NOMO-1 treated with DMSO at 0.1 percent for 48 hours (cell line): ENCODE results near the gene SLC25A41.

Experiments used
- DNase-seq: peaks from one replicate; lab custom pipeline; 2025; ENCODE audit not compliant: unreplicated experiment; lab: John Stamatoyannopoulos, UW

Gene SLC25A41

DNA sequence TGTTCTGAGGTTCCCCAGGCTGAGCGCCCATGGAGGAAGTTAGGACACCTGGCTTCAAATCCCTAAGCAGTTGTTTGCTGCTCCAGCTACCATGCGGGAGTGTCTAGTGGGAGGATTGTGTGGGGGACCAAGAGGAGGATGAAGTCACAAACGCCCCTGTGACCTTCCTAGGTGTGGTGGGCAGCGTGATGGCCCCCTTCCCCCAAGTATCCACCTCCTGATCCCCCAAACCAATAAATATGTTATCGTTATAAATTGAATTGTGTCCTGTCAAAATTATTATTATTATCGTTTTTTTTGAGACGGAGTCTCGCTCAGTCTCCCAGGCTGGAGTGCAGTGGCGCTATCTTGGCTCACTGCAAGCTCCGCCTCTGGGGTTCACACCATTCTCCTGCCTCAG is at the start of gene SLC25A41:
Gene SLC25A41 (minus strand): TSS at position 101 of the 400 bp plus-strand sequence. CDS start 70 bp downstream, at position 31.
- DNase-seq = no peak

DNA sequence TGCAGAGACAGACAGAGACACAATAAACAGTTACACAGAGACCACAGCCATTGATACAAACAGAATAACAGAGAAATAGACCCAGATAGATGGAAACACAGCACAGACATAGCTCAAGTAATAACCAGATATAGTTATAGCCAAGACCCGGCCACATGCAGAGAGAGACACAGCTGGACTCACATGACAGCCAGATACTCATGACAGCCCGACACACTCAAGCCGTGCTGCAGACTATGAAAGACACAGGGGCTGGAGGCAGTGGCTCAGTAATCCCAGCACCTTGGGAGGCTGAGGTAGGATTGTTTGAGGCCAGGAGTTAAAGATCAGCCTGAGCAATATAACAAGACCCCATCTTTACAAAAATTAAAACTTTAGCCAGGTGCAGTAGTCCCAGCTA is 49.7 kb upstream of the SLC25A41 start:
- no peak for DNase-seq

DNA sequence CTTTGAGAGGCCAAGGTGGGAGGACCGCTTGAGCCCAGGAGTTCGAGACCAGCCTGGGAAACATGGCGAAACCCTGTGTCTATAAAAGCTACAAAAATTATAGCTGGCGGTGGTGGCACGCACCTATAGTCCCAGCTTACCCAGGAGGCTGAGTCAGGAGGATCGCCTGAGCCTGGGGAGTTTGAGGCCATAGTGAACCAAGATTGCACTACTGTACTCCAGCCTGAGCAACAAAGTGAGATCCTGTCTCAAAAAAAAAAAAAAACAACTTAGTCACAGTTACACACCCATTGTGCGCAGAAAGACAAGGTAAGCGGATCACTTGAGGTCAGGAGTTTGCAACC is 48.8 kb upstream of the SLC25A41 start:
- DNase-seq = no peak

DNA sequence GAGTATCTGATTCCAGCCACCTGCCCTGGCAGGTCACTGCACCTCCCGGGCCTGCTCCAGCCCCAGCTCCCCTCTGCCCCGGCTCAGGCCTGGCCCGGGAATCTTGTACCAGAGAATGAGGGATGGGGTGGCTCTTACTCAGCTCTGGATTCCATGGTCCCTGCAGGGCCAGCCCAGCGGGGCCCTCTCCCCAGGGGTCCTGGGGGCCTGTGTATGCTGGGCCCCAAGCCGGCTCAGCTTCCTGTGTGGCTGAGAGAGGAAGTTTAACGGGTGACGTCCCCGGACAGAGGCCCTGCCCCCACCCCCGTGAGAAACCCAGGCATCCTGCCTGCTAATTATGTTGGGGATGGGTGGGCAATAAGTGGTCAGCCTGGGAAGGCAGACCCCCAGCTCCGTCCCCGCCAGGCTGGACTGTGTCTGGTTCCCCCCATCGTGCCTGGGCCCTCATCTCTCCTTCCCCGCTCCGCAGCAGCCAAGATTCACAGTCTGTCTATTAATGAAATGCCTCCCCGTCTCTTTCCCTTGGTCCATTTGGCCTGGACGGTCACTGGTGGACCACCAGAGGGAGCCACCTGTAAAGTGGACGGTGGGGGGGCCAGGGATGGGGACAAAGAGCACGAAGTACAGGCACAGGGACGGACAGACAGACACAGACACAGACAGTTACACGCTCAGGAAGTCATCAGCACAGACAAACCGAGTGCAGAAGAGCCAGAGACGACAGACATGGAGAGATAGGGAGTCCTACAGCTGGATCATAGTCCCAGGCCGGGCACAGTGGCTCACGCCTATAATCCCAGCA is 48.2 kb upstream of the SLC25A41 start, which contains the start of gene DENND1C:
Gene DENND1C (minus strand): TSS at position 247 of the 802 bp plus-strand sequence. CDS start 92 bp downstream, at position 155.
- DNase-seq = peak; percentile 60

DNA sequence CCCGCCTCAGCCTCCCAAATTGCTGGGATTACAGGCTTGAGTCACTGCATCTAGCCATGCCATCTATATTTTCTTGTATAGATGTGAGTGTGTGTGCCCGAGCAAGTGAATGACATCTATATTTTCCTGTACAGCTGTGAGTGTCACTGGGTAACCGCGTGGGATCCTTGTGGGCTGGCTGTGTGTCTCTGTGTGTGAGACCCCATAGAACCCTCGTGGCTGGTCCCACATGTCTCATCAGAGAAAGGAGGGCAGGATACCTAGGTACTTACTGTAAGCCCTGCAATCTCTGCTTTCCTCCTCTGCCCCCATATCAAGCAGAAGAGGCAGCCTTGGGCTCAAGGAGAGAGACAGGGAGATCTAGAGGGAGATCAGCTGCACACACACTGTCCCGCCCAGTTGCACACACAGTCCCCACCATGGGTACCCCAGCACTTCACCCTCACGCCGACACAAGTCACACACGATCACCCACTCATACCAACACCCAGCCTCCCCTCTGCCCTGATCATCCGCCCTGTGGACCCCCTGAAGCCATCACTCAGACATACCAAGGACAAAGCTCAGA is 47.4 kb upstream of the SLC25A41 start:
- no peak for DNase-seq

DNA sequence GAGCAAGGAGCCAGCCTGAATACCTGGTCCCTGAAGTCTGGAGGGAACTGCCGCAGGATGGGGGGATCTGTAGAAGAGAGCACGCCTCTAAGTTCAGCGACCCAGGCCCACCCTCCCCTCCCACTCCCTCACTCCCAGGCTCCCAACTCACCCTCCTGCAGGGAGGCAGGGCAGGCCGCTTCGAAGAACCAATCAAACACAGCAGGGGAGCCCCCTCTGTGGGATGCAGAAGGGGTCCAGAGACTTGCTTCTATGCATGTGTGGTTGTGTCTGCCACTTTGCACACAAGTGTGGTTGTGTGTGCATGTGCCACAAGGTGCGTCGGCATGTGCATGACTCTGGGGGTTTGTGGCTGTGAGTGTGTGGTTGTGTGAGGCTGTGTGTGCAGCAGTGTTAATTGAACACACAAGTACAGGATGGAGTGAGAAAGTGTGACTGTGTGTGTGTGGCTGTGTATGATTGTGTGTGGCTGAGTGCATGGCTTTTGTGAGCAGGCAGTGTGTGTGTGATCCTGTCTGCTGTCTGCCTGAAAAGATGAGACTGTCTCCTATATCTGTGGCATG is 46.4 kb upstream of the SLC25A41 start:
- DNase-seq = no peak

DNA sequence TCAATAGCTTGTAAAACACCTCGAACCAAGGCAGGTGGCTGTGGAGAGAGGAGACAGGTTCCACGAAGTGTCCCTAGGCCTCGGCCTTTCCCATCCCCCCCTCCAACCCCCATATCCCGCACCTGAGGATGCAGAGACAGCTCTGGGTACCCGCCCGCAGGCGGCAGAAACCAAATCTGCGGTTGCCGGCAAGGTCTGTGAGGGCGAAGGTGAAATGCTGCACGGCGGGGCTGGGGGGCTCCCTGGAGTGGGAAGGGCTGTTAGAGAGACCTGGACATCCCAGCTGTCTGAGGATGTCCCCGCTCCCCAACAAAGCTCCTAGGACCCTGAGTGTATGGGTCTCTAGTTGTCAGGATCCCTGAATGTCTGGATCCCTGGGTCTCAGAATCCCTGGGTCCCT is 45.3 kb upstream of the SLC25A41 start:
- no peak for DNase-seq

DNA sequence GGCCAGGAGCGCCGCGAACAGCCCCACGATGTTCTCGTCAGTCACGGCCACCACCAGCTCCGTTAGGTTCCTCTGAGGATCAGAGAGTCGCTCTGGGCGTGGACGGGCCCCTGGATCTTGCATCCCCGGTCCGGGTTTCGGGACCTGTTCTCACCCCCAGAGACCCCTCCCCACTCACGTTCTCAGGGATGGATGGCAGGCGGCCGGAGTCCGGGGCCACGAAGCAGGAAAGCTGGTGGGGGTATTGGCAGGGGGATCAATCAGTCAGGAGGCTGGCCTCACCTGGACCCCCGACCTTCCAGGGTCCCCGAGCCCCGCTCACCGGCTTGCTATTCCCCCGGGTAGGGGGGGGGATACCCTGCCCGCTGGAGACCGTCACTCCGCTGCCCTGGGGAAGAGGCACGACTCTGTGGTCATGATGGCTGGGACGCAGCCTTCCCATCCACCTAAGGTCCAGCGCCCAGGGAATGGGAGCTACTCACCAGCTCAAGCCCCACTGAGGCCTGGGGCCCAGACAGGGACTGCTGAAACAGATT is 43.4 kb upstream of the SLC25A41 start:
- DNase-seq = no peak

DNA sequence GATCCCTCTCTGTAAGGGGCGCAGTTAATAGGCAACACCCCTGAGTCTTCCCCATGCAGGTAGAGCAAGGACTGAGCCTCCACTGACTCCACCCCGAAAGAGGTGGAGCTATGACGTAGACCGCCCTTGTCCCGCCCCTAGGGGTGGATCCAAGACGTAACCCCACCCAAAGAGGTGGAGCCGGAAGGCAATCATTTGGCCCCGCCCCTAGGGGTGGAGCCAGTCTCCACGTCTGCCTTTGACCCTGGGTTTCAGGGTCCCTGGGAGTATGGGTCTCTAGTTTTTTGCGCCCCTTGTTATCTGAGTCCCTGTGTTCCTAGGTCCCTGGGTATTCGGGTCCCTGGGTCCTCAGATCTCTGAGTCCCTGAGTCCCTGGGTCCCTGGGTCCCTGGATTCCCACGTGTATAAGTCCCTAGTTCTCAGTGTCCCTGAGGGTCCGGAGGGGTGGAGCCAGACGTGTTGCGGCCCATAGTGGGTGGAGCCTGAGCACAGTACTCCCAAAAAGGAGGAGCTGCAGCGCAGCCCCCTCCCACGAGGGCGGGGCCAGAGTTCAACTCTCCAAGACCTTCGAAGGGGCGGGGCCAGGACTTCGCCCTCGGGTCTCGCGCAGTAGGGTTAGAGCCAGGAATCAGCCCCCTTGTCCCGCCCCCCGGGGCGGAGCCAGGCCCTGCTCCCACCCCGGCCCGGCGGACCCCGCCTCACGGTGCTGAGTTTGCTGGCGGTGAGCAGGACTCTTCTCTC is 42.8 kb upstream of the SLC25A41 start:
- no peak for DNase-seq

DNA sequence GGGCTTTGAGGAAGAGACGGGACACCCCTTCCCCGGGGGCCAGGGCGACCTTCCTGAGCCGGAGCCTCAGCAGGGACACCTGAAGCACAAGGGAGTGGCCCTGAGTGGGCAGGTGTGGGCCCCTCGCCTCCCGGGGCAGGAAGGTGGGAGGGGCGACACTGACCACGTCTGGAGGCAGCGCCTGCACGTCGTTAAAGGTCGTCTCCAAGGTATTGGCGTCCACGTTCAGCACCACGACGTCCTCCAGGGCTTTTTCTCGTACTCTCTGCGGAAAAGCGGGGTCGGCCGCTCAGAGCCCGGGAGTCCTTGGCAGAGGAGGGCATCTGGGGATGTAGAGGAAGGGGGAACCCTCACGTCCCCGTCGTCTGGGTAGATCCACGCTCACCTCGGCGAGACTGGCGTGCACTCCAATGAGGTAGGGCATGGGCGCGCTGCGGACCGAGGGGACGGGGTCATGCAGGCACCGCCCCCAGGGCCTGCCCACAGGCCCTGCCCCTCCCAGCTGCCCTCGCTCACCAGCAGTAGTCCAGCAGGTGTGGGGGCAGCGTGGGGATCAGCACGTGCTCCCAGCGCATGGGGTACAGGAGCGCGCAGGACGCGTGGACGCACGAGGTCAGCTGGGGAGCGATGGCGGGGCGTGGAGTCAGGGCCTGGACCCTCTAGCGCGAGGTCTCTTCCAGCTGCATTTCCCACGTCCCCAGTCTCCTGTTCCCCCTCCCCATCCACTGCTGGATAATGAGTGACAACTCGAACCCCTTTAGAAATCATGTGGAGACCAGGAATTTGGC is 42.0 kb upstream of the SLC25A41 start:
- no peak for DNase-seq

DNA sequence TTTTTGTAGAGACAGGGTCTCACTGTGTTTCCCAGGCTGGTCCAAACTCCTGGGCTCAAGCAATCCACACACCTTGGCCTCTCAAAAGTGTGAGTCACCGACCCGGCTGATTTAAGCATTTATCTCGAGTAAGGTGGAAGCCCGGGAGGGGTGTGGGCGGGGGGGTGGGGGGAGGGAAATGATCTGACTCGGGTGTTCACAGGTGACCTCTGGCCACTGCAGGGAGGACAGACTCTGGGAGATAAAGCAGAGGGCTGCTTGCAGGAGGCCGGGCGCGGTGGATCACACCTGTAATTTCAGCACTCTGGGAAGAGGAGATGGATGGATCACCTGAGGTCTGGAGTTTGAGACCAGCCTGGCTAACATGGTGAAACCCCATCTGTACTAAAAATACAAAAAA is 40.1 kb upstream of the SLC25A41 start:
- no peak for DNase-seq

DNA sequence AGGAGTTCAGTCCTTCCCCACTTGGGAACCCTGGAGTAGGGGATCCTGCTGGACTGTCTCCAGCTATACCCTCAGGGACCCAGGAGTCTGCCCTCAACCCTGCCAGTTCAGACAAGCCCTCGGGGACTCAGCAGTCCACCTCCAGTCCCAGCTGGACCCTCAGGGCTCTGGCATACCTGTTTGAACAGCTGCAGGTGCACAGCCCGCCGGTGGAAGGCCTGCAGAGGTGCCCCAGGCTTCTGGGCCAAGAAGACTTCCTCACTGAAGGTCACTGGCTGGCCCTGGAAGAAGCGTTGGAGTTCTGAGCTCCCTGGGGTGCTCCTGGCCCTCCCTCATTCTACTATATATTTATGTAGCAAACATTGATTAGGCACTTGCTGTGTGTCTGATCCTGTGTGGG is 39.1 kb upstream of the SLC25A41 start:
- DNase-seq = no peak

DNA sequence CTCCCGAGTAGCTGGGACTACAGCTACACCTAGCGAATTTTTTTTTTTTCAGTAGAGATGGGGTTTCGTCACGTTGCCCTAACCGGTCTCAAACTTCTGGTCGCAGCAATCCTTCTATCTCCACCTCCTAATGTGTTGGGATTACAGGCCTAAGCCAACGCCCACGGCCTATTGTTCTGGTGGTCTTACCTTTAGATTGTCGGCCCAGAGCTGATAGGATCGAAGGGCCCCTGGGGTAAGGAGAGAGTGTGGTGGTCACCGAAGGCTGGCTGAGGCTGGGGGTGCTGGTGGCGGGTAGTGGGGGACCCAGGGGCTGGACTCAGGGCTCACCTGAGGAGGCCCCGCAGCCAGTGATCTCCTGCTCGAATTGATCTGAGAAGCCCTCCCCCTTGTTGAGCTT is 37.5 kb upstream of the SLC25A41 start:
- DNase-seq = no peak

DNA sequence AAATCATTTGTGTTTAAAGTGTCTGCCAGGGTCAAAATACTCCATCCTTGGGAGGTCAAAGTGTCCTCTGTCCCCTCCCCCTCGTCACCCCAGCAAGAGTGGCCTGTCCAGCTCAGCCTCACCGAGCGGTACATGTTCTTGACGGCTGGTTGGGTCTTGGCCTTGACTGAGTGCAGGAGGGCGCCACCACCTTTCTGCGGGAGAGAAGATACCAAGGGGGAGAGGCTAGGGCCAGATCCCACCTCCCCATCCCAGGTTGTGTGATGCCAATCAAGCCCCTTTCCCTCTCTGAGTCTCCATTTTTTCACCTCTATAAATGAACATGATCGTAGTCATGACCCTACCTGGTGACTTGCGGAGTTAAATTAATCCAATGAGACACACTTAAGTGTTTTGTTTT is 36.6 kb upstream of the SLC25A41 start:
- DNase-seq = no peak

DNA sequence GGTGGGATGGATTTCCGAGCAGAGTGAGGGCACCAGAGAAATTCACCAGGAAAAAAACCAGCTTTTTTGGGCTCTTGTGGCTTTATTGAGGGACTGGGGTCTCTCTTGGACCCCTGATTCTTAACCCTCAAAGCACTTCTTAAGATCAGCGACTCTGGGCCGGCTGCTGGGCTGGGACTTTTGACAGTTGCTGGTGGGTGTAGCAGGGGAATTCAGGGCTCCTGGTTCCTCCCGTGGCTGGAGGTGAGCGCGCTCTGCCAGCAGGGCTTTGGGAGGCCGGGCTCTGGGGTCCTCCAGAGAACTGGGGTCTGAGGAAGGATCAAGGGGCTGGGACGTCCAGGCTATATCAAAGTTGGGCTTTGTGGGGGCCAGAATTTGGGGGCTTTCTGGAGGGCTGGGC is 33.8 kb upstream of the SLC25A41 start:
- no peak for DNase-seq

DNA sequence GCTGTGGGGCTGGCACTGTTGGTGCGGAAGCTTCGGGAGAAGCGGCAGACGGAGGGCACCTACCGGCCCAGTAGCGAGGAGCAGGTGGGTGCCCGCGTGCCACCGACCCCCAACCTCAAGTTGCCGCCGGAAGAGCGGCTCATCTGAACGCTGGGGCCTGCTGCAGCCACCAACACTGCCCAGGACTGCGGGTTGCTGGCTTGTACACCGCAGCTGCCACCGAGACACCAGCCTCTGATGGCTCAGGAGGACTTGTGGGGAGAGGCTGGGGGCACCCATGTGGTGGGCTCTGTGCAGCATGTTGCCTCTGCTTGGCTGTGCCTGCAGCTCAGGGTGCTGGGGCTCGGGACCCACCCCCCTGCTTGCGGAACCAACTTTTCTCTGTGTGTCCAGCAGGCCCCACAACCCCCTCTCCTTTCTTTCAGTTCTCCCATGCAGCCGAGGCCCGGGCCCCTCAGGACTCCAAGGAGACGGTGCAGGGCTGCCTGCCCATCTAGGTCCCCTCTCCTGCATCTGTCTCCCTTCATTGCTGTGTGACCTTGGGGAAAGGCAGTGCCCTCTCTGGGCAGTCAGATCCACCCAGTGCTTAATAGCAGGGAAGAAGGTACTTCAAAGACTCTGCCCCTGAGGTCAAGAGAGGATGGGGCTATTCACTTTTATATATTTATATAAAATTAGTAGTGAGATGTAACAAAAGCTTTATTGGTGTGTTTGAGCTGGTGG is 33.1 kb upstream of the SLC25A41 start:
- no peak for DNase-seq

DNA sequence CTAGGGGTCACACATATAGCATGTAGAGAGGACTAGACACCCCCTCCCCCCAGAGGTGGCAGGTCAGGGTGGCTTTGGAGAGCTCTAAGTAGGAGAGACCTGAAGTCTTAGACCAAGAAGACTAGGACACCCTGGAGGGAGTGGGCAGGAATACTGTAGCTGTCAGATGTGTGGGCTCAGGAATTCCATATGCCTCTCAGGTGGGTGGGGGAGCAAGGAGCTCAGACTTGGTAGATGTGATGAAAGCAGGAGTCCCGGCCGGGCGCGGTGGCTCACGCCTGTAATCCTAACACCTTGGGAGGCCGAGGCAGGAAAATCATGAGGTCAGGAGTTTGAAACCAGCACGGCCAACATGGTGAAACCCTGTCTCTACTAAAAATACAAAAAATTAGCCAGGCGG is 32.1 kb upstream of the SLC25A41 start:
- DNase-seq = no peak

DNA sequence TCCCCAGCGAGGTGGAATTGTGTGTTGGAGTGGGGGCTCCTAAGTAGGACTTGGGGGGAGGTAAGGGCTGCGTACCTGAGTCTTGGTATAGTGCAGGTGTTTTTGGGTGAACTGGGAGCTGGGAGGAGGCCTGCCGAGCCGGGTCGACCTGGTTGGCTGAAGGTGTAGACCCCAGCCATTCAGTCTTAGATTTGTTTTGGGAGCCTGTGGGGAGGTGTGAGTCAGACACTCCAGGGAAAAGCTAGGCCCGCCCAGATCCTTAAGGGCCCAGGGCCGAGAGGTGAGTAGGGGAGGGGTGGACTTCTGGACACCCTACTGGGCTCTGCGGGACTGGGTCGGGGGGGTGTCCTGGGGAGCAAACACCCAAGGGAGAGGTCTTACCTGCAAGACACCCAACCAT is 31.4 kb upstream of the SLC25A41 start:
- no peak for DNase-seq

DNA sequence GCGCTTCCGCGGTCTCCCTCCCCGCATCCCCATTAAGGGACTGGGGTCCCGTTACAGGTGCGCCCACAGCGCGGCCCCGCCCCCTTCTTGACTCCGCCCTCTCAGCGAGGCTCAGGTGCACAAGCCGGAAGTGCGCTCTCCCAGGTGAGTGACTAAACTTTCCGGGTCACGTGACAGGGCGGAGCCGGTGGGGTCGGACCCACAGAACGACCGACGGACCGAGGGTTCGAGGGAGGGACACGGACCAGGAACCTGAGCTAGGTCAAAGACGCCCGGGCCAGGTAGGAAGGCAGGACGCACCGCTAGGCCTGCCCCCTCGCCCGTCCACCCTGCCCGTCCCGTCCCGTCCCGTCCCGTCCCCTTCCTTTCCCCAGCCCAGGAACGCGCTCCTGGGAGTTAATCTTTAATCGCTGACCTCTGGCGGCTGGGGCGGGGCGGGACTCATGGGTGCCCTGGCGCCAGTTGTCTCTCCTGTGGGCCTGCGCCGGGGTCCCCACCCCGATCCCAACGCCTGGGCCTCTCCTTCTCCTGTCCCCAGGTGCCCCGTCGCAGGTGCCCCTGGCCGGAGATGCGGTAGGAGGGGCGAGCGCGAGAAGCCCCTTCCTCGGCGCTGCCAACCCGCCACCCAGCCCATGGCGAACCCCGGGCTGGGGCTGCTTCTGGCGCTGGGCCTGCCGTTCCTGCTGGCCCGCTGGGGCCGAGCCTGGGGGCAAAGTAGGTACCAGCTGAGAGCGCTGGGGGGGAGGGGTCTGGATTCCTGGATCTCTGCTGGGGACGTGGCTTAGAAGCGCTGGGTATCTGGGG is 30.7 kb upstream of the SLC25A41 start, which contains the start of gene CRB3:
Gene CRB3 (plus strand): TSS at position 202 of the 804 bp plus-strand sequence. CDS start 431 bp downstream, at position 633.
- no peak for DNase-seq
